Measurements from ENCODE around the gene CCNC.

CCNC gene

DNA sequence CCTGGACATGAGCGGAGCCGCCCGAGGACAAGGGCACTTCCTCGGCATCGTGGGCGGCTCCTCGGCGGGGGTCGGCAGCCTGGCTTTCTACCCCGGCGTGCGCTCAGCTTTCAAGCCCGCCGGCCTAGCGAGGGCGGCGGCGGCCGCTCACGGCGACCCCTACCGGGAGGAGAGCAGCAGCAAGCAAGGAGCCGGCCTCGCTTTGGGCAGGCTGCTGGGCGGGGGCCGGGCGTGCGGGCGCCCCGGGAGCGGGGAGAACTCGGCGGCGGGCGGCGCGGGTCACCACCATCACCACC lies 44.9 kb upstream of the CCNC start:
- no peak for TF ChIP-seq POLR2AphosphoS5 (IDR thresholded peaks at IDR 0.05; ENCODE audit: low read depth, low read length)
- no peak for TF ChIP-seq SIN3A (IDR thresholded peaks at IDR 0.05; ENCODE audit: borderline replicate concordance, insufficient read depth, low read length)
- no peak for TF ChIP-seq FOXP2 (optimal IDR thresholded peaks at IDR 0.05; ENCODE audit: borderline replicate concordance, extremely low read depth, extremely low read length, insufficient read depth)
- TF ChIP-seq TAF1 (IDR thresholded peaks at IDR 0.05; ENCODE audit: borderline replicate concordance, insufficient read depth, low read length): no peak
- TF ChIP-seq, protein P1, sequence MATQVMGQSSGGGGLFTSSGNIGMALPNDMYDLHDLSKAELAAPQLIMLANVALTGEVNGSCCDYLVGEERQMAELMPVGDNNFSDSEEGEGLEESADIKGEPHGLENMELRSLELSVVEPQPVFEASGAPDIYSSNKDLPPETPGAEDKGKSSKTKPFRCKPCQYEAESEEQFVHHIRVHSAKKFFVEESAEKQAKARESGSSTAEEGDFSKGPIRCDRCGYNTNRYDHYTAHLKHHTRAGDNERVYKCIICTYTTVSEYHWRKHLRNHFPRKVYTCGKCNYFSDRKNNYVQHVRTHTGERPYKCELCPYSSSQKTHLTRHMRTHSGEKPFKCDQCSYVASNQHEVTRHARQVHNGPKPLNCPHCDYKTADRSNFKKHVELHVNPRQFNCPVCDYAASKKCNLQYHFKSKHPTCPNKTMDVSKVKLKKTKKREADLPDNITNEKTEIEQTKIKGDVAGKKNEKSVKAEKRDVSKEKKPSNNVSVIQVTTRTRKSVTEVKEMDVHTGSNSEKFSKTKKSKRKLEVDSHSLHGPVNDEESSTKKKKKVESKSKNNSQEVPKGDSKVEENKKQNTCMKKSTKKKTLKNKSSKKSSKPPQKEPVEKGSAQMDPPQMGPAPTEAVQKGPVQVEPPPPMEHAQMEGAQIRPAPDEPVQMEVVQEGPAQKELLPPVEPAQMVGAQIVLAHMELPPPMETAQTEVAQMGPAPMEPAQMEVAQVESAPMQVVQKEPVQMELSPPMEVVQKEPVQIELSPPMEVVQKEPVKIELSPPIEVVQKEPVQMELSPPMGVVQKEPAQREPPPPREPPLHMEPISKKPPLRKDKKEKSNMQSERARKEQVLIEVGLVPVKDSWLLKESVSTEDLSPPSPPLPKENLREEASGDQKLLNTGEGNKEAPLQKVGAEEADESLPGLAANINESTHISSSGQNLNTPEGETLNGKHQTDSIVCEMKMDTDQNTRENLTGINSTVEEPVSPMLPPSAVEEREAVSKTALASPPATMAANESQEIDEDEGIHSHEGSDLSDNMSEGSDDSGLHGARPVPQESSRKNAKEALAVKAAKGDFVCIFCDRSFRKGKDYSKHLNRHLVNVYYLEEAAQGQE (IDR thresholded peaks at IDR 0.05; ENCODE audit: insufficient read depth in 1 of 2, low read depth in 2 of 2, low read length in 2 of 2): no peak

- TF ChIP-seq, protein P1 (IDR thresholded peaks at IDR 0.05; ENCODE audit: insufficient read depth in 1 of 2, low read depth in 2 of 2, low read length in 2 of 2): no peak
- TF ChIP-seq FOXP2 (optimal IDR thresholded peaks at IDR 0.05; ENCODE audit: borderline replicate concordance, extremely low read depth, extremely low read length, insufficient read depth): no peak
These were observed 44.3 kb upstream of the CCNC start for GRCh38 chr6:99612551-99613408.

DNA sequence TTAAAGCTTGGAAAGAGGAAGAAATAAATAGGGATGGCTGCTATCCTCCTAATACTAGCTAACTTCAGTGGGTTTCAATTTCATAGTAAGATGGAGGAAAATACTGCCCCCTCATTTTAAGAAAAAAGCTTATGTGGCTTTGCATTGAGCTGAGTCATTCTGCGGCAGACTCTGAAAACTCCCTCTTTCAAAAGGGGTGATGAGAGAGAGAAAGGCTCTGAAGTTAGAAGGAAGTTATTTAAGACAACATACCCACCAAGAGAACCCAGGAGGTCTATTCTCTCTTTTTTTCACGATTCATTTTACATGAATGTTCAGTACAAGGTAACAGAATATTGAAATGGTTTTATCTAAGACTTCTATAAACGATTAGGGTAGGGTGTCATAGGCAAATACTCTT lies 42.7 kb upstream of the CCNC start:
- no peak for TF ChIP-seq TAF1 (IDR thresholded peaks at IDR 0.05; ENCODE audit: borderline replicate concordance, insufficient read depth, low read length)
- no peak for TF ChIP-seq SIN3A (IDR thresholded peaks at IDR 0.05; ENCODE audit: borderline replicate concordance, insufficient read depth, low read length)
- TF ChIP-seq POLR2AphosphoS5 (IDR thresholded peaks at IDR 0.05; ENCODE audit: low read depth, low read length): no peak
- TF ChIP-seq, protein P1 (IDR thresholded peaks at IDR 0.05; ENCODE audit: insufficient read depth in 1 of 2, low read depth in 2 of 2, low read length in 2 of 2): no peak
- TF ChIP-seq FOXP2 (optimal IDR thresholded peaks at IDR 0.05; ENCODE audit: borderline replicate concordance, extremely low read depth, extremely low read length, insufficient read depth): no peak

GRCh38 chr6:99609905-99610489 lies 41.5 kb upstream of the CCNC start:
- TF ChIP-seq FOXP2 (optimal IDR thresholded peaks at IDR 0.05; ENCODE audit: borderline replicate concordance, extremely low read depth, extremely low read length, insufficient read depth) (no peak), SIN3A (IDR thresholded peaks at IDR 0.05; ENCODE audit: borderline replicate concordance, insufficient read depth, low read length) (no peak), TAF1 (IDR thresholded peaks at IDR 0.05; ENCODE audit: borderline replicate concordance, insufficient read depth, low read length) (no peak), POLR2AphosphoS5 (IDR thresholded peaks at IDR 0.05; ENCODE audit: low read depth, low read length) (no peak)
- TF ChIP-seq, protein P1 (IDR thresholded peaks at IDR 0.05; ENCODE audit: insufficient read depth in 1 of 2, low read depth in 2 of 2, low read length in 2 of 2): no peak
